Stimulated activated CD4-positive, alpha-beta T cell treated with anti-CD3 and anti-CD28 coated beads, Interleukin-1b, Interleukin-23, amount 100 ng/mL, for 48 hours (primary cell): Measurements from ENCODE around the gene MAPT.
A peak's percentile ranks its signal among the peaks of the same experiment; 100 is the strongest.
"Not testable (repeated sequence)": the region's sequence is repeated elsewhere in the genome, so short reads cannot be mapped to it uniquely, and the experiment has no call there.

ENCODE experiments used
- DNase-seq: peaks from one replicate; pipeline ENCODE4 v3.0.0-alpha.2; 2020

MAPT gene

DNA sequence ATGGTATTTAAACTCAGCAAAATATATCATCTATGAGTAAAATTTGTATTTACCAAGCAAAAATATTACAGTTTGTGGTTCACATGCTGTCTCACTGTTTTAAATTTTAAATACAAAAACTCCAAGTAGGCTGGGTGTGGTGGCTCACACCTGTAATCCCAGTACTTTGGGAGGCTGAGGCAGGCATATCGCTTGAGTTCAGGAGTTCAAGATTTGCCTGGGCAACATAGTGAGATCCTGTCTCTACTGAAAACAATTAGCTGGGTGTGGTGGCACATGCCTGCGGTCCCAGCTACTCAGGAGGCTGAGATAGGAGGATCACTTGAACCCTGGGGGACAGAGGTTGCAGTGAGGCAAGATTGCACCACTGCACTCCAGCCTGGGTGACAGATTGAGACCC is 37.3 kb downstream of the MAPT start:
- DNase-seq, result no peak

DNA sequence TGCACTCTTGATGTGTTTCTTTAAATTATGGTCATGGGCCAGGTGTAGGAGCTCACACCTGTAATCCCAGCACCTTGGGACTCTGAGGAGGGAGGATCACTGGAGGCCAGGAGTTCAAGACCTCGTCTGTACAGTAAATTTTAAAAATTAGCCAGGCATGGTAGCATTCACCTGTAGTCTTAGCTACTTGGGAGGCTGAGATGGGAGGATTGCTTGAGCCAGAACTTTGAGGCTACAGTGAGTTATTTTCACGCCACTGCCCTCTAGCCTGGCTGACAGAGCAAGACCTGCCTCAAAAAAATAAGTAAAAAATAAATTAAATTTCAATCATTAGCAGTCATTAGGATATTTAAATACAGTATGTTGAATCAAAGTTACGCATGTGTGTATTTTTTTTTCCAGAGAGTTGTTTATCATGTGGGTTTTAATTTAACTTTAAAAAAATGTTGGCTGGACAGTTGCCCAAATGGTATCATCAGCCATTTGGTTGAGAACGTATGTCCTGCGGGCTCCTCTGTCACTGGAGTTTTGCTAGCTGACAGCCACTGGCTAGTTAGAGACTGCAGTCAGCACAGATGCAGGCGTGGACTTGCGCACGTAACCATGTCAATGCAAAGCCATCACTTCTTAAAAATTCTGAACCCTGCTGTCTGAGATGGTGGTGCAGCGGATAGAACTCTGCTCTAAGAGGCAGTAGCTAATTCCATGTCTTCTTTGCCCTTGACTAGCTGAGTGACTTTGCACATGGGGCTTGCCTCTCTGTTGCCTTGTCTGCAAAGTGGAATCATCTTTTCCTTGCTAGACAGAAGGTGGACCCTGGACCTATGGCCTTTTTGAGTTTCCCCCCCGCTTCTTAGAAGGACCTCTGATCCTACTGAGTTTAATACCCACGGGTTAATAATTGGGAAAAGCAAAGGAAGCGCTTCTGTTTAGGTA is 40.0 kb downstream of the MAPT start:
- no peak for DNase-seq

GRCh38 chr17:45935197-45935709 is 40.9 kb downstream of the MAPT start:
- no peak for DNase-seq

DNA sequence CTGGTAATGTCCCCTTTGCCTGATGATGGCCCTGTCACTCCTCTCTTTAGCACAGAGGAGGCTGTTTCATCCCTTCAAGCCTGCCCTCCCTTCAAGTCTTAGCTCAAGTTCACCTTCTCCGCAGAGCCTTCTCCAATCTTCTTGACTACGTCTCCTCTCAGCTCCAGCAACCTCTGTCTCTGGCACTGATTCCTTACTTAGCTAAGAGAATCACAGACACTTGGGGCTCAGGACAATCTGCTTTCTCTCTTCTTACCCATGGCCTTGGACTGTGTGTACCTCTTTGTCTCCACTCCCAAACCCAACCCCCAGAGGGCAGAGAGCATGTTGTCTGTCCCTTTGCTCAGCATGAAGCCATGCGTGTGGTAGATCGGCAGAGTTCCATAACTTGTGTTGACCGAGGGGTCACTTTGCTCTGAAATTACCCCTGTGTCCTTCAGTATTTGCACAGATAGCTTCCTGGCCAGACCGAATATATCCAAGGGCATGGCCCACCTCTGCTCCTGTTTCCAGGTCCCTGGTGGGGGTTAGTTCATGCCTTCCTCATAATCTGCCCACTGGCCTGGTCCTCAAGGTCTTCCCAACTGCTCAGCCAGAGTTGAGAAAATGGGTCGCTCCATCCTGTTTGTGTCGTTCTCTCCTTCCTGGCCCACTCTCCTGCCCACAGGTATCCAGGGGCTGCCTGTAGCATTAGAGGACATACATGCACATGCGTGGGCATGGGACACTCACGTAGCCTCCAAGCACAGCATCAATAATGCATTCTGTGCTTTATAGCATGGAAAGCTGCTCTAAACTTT is 41.6 kb downstream of the MAPT start:
- DNase-seq, result no peak

DNA sequence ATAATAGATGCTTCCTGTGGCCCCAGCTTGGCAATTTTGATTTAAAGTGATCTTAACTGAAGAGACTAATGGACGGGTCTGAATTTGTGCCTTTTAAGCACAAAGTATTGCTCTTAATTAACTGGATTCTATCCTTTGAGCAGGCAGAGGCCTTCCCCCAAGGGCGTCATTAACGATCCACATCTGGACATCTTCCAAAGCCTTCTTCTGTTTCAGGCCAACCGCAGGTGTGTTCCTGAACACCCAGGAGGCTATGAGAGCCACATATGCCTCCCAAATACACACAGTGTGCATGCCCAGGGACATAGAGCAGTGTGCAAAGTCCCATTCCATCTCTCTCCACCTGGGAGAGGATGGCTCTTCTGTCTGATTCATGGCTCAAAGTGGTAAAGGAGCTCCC is 42.3 kb downstream of the MAPT start:
- no peak for DNase-seq

GRCh38 chr17:45937186-45937585 is 42.8 kb downstream of the MAPT start:
- DNase-seq, result not testable (repeated sequence)

DNA sequence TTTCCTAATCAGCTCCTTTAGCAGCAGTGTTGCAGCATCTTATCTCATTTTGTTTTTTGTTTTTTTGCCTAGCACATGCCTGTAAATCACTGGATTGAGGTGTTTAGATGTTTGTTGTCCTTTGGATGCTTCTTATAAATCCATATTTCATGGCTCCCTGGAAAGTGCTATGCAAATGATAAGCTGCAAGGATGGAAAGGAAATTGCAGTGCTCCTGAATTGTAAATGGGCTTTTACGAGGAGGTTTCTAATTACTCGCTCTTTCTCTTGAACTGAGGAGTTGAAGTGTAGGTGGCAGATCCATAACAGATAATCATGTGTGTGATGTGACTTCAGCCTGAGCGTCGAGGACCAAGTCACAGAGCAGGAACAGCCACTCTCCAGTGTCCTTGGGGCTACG is 45.0 kb downstream of the MAPT start:
- DNase-seq, result no peak

- no peak for DNase-seq
Measured at GRCh38 chr17:45940293-45940692, 45.9 kb downstream of the MAPT start.

GRCh38 chr17:45940826-45941225 is 46.5 kb downstream of the MAPT start:
- no peak for DNase-seq

DNA sequence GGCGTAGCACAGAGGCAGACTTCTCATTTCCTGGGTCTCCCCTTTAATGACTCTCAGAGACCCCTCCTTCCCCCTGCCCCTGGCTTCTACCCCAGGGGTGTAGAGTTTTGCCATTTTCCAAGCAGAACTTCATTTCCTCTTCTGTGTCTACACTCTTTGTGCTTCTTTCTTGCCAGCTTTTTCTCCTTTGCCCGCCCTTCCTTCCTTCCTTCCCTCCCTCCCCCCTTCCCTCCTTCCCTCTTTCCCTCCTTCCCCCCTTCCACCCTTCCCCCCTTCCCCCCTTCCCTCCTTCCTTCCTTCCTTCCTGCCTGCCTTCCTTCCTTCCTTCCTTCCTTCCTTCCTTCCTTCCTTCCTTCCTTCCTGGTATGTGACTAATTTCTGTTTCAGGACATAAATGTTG is 47.0 kb downstream of the MAPT start:
- DNase-seq, result no peak

DNA sequence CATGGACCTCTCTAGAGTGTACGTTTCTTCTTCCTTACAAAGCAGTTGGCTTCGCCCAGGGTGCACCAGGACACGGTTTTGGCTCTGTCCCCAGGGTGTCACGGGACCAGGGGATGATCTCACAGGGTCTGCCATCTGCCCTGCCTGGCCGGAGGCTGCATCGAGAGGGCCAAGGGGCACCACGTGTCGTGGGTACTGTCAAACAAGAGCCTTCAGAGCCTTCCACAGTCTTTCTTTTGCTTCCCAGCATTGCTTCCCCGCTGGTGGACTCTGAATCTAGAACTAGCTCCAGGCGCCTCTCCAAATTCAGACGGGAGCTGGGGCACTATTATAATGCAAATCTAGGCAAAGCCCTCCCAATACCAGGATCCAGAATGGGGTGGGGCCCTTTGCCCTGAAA is 47.9 kb downstream of the MAPT start:
- DNase-seq, result no peak

- no peak for DNase-seq
Measured at GRCh38 chr17:45946841-45947256, 52.5 kb downstream of the MAPT start.

GRCh38 chr17:45948498-45948880 is 54.1 kb downstream of the MAPT start:
- DNase-seq, result no peak

GRCh38 chr17:45948881-45949624 is 54.7 kb downstream of the MAPT start:
- peak; percentile 60 for DNase-seq

DNA sequence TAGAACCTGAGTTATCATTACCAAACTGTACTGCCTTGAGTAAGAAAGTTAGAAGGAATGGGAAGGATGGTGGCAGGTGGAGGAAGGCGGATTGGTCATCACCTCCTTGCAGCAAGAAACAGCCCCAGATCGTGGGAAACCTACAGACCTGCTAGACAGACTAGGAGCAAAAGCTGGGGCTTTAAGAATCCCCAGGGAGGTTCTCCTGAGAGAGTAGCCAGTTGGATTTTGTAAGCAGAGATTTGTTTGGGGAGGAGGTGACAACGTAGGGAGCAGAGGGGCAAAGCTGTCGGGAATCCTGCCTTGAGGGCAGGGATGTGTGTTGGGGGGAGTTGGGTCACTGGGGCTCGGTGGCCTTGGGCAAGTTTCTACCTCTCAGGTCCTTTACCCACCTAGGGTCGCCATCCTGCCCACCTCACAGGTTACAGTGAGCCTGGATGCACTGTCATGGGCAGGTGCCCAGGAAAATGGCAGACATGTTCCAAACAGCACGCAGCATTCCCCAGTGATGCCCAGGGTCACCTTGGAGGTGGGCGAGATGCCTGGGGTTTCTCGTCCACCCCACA is 55.5 kb downstream of the MAPT start:
- DNase-seq, result no peak

DNA sequence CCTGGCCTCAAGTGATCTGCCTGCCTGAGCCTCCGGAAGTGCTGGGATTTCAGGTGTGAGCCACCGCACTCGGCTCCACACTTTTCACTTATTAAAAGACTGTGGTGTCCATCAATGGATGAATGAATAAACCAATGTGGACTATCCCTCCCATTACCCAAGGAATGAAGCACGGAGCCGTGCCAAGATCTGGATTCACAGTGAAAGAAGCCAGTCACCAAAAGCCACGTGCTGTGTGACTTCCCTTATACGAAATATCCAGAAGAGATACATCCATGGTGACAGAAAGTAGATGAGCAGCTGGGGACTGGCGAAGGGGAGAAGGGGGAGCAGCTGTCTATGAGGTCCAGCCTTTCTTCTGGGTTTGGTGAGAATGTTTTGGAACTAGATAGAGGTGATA is 56.5 kb downstream of the MAPT start:
- no peak for DNase-seq

DNA sequence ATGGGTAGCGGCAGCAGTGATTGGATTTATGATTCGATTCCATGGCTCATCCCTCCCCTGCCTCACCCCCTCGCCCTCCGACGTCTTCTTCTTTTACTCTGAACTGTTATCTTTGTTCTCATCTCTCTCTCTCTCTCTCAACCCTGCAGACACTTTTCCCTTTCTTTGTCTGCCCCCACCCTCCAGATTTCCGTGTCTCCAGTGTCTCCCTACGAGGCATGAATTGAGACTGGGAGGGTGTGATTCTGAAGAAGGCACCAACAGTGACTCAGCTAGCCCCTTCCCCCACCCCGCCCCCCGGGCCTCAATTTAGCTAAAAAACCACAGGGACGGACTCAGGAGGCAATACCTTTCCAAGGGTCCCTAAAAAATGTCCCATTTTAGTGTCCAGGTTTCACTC is 57.0 kb downstream of the MAPT start:
- no peak for DNase-seq

DNA sequence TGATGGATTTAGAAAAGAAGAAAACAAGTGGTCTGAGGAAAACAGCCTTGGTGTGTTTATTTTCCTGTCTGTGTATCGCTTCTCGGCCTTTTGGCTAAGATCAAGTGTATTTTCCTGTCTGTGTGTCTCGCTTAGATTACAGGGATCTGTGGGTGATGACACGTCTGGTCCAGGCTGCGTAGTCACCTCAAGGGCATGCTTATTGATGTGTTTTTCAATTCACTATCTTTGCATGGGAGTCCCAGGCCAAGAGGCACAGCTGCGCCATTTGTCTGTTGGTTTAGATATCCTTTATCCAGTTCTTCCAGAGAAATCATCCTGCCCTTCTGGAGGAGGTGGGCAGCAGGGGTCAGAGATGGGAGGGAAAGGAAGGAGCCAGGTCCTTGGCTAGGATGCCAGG is 57.6 kb downstream of the MAPT start:
- no peak for DNase-seq

DNA sequence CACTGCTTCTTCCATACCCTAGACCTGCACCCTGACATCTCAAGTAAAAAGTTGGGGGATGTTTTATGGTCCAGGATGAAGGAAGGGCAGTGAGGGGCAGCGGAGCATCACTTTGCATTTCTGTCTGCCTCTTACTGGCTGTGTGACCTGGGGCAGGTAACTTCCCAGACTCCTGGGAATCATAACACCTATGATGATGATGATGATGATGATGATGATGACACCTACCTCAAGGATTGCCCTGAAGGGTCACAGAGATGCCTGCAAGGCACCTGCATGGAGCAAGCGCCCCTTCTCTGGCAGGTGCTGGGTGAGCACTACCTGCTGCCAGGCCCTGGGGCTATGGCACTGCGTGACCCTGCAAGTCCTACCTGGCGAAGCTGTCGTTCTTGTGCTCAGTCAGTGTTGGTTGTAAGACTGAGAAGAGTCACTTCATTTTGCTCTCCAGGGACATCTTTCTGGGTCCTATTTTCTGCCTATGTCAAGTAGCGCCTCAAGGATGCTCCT is 58.5 kb downstream of the MAPT start:
- no peak for DNase-seq

DNA sequence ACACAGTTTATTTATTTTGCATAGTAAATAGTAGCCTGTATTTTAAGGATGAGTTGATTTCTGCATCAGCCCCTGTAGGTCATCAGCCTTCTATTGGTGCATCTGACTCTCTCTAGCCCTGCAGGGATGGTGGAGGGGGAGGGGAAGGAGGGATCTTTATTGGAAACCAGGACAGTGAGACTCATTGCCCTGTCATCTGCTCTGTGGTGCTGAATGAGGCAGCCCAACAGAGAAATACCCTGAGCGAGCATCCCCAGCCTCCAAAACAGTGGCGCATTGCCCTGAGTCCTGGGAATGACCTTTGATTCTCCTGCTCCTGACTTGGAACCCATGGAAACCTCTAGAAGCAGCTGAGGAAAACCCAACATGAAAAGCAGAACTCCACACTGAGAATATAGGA is 59.2 kb downstream of the MAPT start:
- DNase-seq, result no peak

- no peak for DNase-seq
Measured at GRCh38 chr17:45954914-45955313, 60.6 kb downstream of the MAPT start.

DNA sequence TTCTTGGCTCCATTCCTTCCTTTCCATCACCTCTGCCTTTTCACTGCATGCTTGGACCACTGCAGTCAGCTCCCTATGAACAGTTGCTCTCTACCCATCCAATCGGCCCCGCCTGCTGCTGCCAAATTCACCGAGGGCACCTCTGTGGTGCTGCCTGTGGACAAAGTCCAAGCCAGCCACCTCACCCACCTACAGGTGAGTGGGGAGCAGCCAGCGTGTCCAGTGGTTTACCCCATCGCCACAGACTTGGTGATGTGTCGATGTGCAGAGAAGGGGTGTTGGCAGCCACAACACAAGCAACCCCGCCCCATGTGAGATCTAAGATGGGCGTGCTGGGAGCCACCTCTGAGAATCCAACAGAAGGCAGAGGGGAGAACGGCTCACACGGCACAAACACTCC is 61.0 kb downstream of the MAPT start:
- DNase-seq, result no peak

DNA sequence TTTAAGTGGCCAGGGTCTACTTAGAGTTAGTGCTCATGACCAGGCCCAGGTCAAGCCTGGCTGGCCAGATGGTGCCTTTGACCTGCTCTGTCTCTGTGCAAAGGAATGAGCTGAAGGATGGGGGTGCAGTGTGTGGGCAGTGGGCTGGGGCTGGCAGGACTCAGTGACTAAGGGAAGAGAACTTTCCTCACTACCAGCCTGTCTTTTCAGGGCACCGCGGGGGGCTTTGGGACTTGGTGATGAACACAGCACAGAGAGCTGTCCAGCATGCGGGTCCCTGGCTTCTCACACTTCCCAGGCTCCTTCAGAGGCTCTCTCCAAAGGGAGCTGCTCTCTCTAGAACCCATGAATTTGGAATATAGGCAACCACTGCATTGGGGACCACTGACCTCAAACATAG is 61.7 kb downstream of the MAPT start:
- no peak for DNase-seq
